Kasumi-1 (cell line): Measurements from ENCODE around the gene MAIP1.
"Not testable (repeated sequence)": the region's sequence is repeated elsewhere in the genome, so short reads cannot be mapped to it uniquely, and the experiment has no call there.

Source experiments
- DNase-seq, 2 experiments: peaks; one replicate each; lab custom pipeline; 2025; lab: John Stamatoyannopoulos, UW

Gene MAIP1

GRCh38 chr2:199955339-199956061 lies at the start of gene MAIP1, which contains the start of gene TYW5:
TSS of gene MAIP1 (plus strand) at chr2:199955582. CDS start at chr2:199955799, 217 bp downstream.
TSS of gene TYW5 (minus strand) at chr2:199955491. CDS start at chr2:199955470, 21 bp downstream.
- peak; percentile 93 to 95 for DNase-seq

GRCh38 chr2:199907008-199907714 lies 48.2 kb upstream of the MAIP1 start:
- peak; percentile 20 to 44 for DNase-seq

- DNase-seq: no peak
Observed at GRCh38 chr2:199910338-199911051, 44.9 kb upstream of the MAIP1 start.

- DNase-seq: peak; percentile 100
Observed at GRCh38 chr2:199911052-199911876, 44.1 kb upstream of the MAIP1 start, which contains the start of gene C2orf69. TSS of gene C2orf69 (plus strand) at chr2:199911293. CDS start at chr2:199911439, 146 bp downstream.

GRCh38 chr2:199911877-199912161 lies 43.6 kb upstream of the MAIP1 start:
- DNase-seq: peak in 1 of 2 experiments; percentile 65

GRCh38 chr2:199912553-199913114 lies 42.7 kb upstream of the MAIP1 start:
- not testable (repeated sequence) for DNase-seq

- peak in 1 of 2 experiments; percentile 15 for DNase-seq
Observed at GRCh38 chr2:199914372-199914958, 40.9 kb upstream of the MAIP1 start.

- DNase-seq: no peak
Observed at GRCh38 chr2:199916980-199917379, 38.4 kb upstream of the MAIP1 start.

GRCh38 chr2:199922856-199923255 lies 32.5 kb upstream of the MAIP1 start:
- no peak for DNase-seq

- DNase-seq: no peak
Observed at GRCh38 chr2:199923924-199924323, 31.5 kb upstream of the MAIP1 start.

- DNase-seq: no peak
Observed at GRCh38 chr2:199926806-199927205, 28.6 kb upstream of the MAIP1 start.

- DNase-seq: no peak
Observed at GRCh38 chr2:199928226-199928625, 27.2 kb upstream of the MAIP1 start.

GRCh38 chr2:199928626-199929025 lies 26.8 kb upstream of the MAIP1 start:
- DNase-seq: no peak

- DNase-seq: no peak
Observed at GRCh38 chr2:199929262-199929661, 26.1 kb upstream of the MAIP1 start.

GRCh38 chr2:199932312-199932855 lies 23.0 kb upstream of the MAIP1 start:
- DNase-seq: no peak

GRCh38 chr2:199933466-199933865 lies 21.9 kb upstream of the MAIP1 start:
- DNase-seq: no peak

- no peak for DNase-seq
Observed at GRCh38 chr2:199936554-199936953, 18.8 kb upstream of the MAIP1 start.

- peak; percentile 86 to 97 for DNase-seq
Observed at GRCh38 chr2:199940373-199940772, 15.0 kb upstream of the MAIP1 start.

GRCh38 chr2:199943373-199943772 lies 12.0 kb upstream of the MAIP1 start:
- DNase-seq: no peak

GRCh38 chr2:199946196-199946595 lies 9.2 kb upstream of the MAIP1 start:
- no peak for DNase-seq

- DNase-seq: no peak
Observed at GRCh38 chr2:199946836-199947235, 8.5 kb upstream of the MAIP1 start.
